Loucy (cell line): ENCODE data around the gene FAM83F.

ENCODE experiments used
- H2AFZ ChIP-seq: fragments of 200-600 bp; sonication (generic); 2 replicates; pipeline ENCODE4 v1.6.0; 2016; ENCODE audit warnings: antibody characterized with exemption, mild to moderate bottlenecking, low read length, moderate library complexity
- H3F3A ChIP-seq: fragments of 200-600 bp; 2 replicates; pipeline ENCODE4 v1.6.0; 2016; ENCODE audit warnings: antibody characterized with exemption, low read depth, mild to moderate bottlenecking
- H3K27me3 ChIP-seq: fragments of 200-600 bp; sonication (generic); 2 replicates; pipeline ENCODE4 v1.6.1; 2014; ENCODE audit warnings: low read length, mild to moderate bottlenecking; ENCODE audit not compliant: insufficient read depth, poor library complexity, severe bottlenecking
- H3K36me3 ChIP-seq: fragments of 200-600 bp; sonication (generic); 2 replicates; pipeline ENCODE4 v1.6.1; 2016; ENCODE audit warnings: low read length; ENCODE audit not compliant: insufficient read depth
- H3K4me1 ChIP-seq: fragments of 200-600 bp; sonication (generic); 2 replicates; pipeline ENCODE4 v1.5.1; 2014; ENCODE audit warnings: low read length, mild to moderate bottlenecking; ENCODE audit not compliant: insufficient read depth, poor library complexity, severe bottlenecking
- H3K4me2 ChIP-seq: fragments of 200-600 bp; sonication (generic); 2 replicates; pipeline ENCODE4 v1.6.0; 2014; ENCODE audit warnings: antibody characterized with exemption, low read length, low read depth, mild to moderate bottlenecking; ENCODE audit not compliant: poor library complexity, severe bottlenecking
- H3K4me3 ChIP-seq: fragments of 200-600 bp; sonication (generic); 2 replicates; pipeline ENCODE4 v1.5.1; 2014; ENCODE audit warnings: low read length, mild to moderate bottlenecking, mixed read lengths; ENCODE audit not compliant: poor library complexity, severe bottlenecking
- H3K79me2 ChIP-seq: fragments of 200-600 bp; sonication (generic); 2 replicates; pipeline ENCODE4 v1.6.1; 2014; ENCODE audit warnings: low read length; ENCODE audit not compliant: insufficient read depth
- H3K9ac ChIP-seq: fragments of 200-600 bp; sonication (generic); 2 replicates; pipeline ENCODE4 v1.6.0; 2014; ENCODE audit warnings: mild to moderate bottlenecking, low read depth, low read length, moderate library complexity; ENCODE audit not compliant: poor library complexity, severe bottlenecking
- H3K9me2 ChIP-seq: fragments of 200-600 bp; sonication (generic); replicated peaks from 2 replicates; pipeline ENCODE4 v1.6.1; 2016; ENCODE audit warnings: low read depth, low read length, mixed read lengths
- H3K9me3 ChIP-seq: fragments of 200-600 bp; sonication (generic); 2 replicates; pipeline ENCODE4 v1.6.1; 2014; ENCODE audit warnings: mild to moderate bottlenecking, antibody characterized with exemption, low read length, low read depth; ENCODE audit not compliant: insufficient read depth
- H4K20me1 ChIP-seq: fragments of 200-600 bp; sonication (generic); 2 replicates; pipeline ENCODE4 v1.6.0; 2014; ENCODE audit warnings: antibody characterized with exemption, low read length, mild to moderate bottlenecking; ENCODE audit not compliant: insufficient read depth, poor library complexity, severe bottlenecking
- CTCF ChIP-seq: fragments of 200-600 bp; sonication (generic); conservative IDR thresholded peaks from 2 replicates; pipeline ENCODE4 v1.5.1; 2014; ENCODE audit warnings: mild to moderate bottlenecking, antibody characterized with exemption, low read length
- EZH2phosphoT487 ChIP-seq: fragments of 200-600 bp; IDR thresholded peaks from 2 replicates; pipeline ENCODE4 v1.6.1; 2018; ENCODE audit warnings: antibody characterized with exemption, mild to moderate bottlenecking, moderate library complexity, borderline replicate concordance

The FAM83F gene

GRCh38 chr22:39994566-39995392, at the start of gene FAM83F:
FAM83F (plus strand) TSS chr22:39994954; CDS start chr22:39995043, 89 bp downstream.
- Histone ChIP-seq H3K9ac (no peak within 1 kb of the TSS), H4K20me1 (no peaks in the 10 kb centered on the region), H3K4me3 (no peak within 1 kb of the TSS), H3K9me2 (no peaks in the 10 kb centered on the region), H3K27me3 (no peaks in the 10 kb centered on the region), H2AFZ (no peak within 1 kb of the TSS), H3K4me1 (peaks cover 6% of the 10 kb centered on the region), H3F3A (no peaks in the 10 kb centered on the region), H3K9me3 (no peaks in the 10 kb centered on the region), H3K36me3 (no peaks in the 10 kb centered on the region), H3K4me2 (no peak within 1 kb of the TSS), H3K79me2 (no peaks in the 10 kb centered on the region)
- no peak for TF ChIP-seq CTCF
- TF ChIP-seq EZH2phosphoT487, result no peak

- H3K79me2 ChIP-seq, result peaks cover 96% of the 10 kb centered on the region
- no peaks in the 10 kb centered on the region for H3K27me3 ChIP-seq
- peak overlapping the region; percentile 44 for H3K9ac ChIP-seq
- no peaks in the 10 kb centered on the region for H3K9me2 ChIP-seq
- no peaks in the 10 kb centered on the region for H3K9me3 ChIP-seq
- H3K36me3 ChIP-seq, result peaks cover 47% of the 10 kb centered on the region
- H2AFZ ChIP-seq, result no peak overlapping the region
- H3K4me3 ChIP-seq, result no peak overlapping the region
- peaks cover 5% of the 10 kb centered on the region for H4K20me1 ChIP-seq
- peaks cover 7% of the 10 kb centered on the region for H3F3A ChIP-seq
- peaks cover 93% of the 10 kb centered on the region for H3K4me1 ChIP-seq
- peak overlapping the region; percentile 45 for H3K4me2 ChIP-seq
- TF ChIP-seq CTCF, result no peak
- TF ChIP-seq EZH2phosphoT487, result no peak
Observed at GRCh38 chr22:39946126-39946502, 48.6 kb upstream of the FAM83F start.

GRCh38 chr22:39946503-39947219, 48.1 kb upstream of the FAM83F start:
- peaks cover 12% of the 10 kb centered on the region for H3F3A ChIP-seq
- H3K9me2 ChIP-seq, result no peaks in the 10 kb centered on the region
- TF ChIP-seq CTCF (no peak), EZH2phosphoT487 (no peak)
- peaks cover 5% of the 10 kb centered on the region for H4K20me1 ChIP-seq
- peak overlapping the region; percentile 45 for H3K4me2 ChIP-seq
- H3K4me1 ChIP-seq, result peaks cover 93% of the 10 kb centered on the region
- no peak overlapping the region for H3K4me3 ChIP-seq
- H2AFZ ChIP-seq, result no peak overlapping the region
- peaks cover 47% of the 10 kb centered on the region for H3K36me3 ChIP-seq
- H3K9ac ChIP-seq, result peak overlapping the region; percentile 44
- no peaks in the 10 kb centered on the region for H3K27me3 ChIP-seq
- H3K9me3 ChIP-seq, result no peaks in the 10 kb centered on the region
- peaks cover 90% of the 10 kb centered on the region for H3K79me2 ChIP-seq
